Smooth muscle cell (in vitro differentiated cells): ENCODE results near the gene ADAMTS9. TPM values are rescaled to one million over a fixed set of nuclear protein-coding genes. Genes with fewer than 3 reads are reported as not detected.
A peak's percentile ranks its signal among the peaks of the same experiment; 100 is the strongest.

Experiments used
- DNase-seq: peaks from one replicate; lab custom pipeline; 2025; ENCODE audit not compliant: unreplicated experiment; lab: John Stamatoyannopoulos, UW
- H2AFZ ChIP-seq: fragments of 200-600 bp; sonication (generic); 2 replicates; pipeline ENCODE4 v1.6.0; 2016; ENCODE audit warnings: antibody characterized with exemption, low read depth, mild to moderate bottlenecking
- H3F3A ChIP-seq: fragments of 200-600 bp; sonication (generic); 2 replicates; pipeline ENCODE4 v1.6.0; 2017; ENCODE audit warnings: antibody characterized with exemption, low read depth
- H3K27ac ChIP-seq: fragments of 200-600 bp; sonication (generic); 2 replicates; pipeline ENCODE4 v1.5.1; 2016; ENCODE audit warnings: low read depth, mild to moderate bottlenecking
- H3K27me3 ChIP-seq: fragments of 200-600 bp; sonication (generic); 2 replicates; pipeline ENCODE4 v1.6.1; 2016; ENCODE audit warnings: low read depth, mild to moderate bottlenecking
- H3K36me3 ChIP-seq: fragments of 200-600 bp; sonication (generic); 2 replicates; pipeline ENCODE4 v1.5.1; 2016; ENCODE audit warnings: low read depth
- H3K4me1 ChIP-seq: fragments of 200-600 bp; sonication (generic); 2 replicates; pipeline ENCODE4 v1.5.1; 2016; ENCODE audit warnings: low read depth
- H3K4me2 ChIP-seq: fragments of 200-600 bp; sonication (generic); 2 replicates; pipeline ENCODE4 v1.6.0; 2016; ENCODE audit warnings: mild to moderate bottlenecking
- H3K4me3 ChIP-seq: fragments of 200-600 bp; sonication (generic); 2 replicates; pipeline ENCODE4 v1.5.1; 2016; ENCODE audit warnings: mild to moderate bottlenecking
- H3K79me2 ChIP-seq: fragments of 200-600 bp; sonication (generic); 2 replicates; pipeline ENCODE4 v1.6.0; 2016; ENCODE audit warnings: low read depth, mild to moderate bottlenecking
- H3K9ac ChIP-seq: fragments of 200-600 bp; sonication (generic); 2 replicates; pipeline ENCODE4 v1.6.0; 2016; ENCODE audit warnings: low read depth
- H3K9me3 ChIP-seq: fragments of 200-600 bp; sonication (generic); replicated peaks from 2 replicates; pipeline ENCODE4 v1.5.1; 2016; ENCODE audit warnings: low read depth
- H4K20me1 ChIP-seq: fragments of 200-600 bp; sonication (generic); 2 replicates; pipeline ENCODE4 v1.6.0; 2016; ENCODE audit warnings: low read depth
- CTCF ChIP-seq: fragments of 200-600 bp; sonication (generic); IDR thresholded peaks from 2 replicates; pipeline ENCODE4 v1.5.1; 2017; ENCODE audit warnings: borderline replicate concordance, mild to moderate bottlenecking, antibody characterized with exemption; ENCODE audit not compliant: insufficient read depth, poor library complexity, severe bottlenecking
- WGBS: methylation state at CpG from one replicate; pipeline ENCODE4 v1.1.7; 2016; ENCODE audit warnings: low lambda C conversion rate; 5-methylcytosine and 5-hydroxymethylcytosine counted together
- polyA plus RNA-seq: library from polyadenylated mRNA; unstranded; fragments of >200 nt; fragmentation: Nextera tagmentation; extraction: Ambion mirVana; gene quantifications from 2 replicates; pipeline ENCODE4 v1.2.1, GENCODE V29; 2016
- total RNA-seq: library from RNA; depleted of rRNA; stranded (reverse); fragments of >200 nt; gene quantifications from 2 replicates; pipeline ENCODE4 v1.2.3, GENCODE V29; 2014

The ADAMTS9 gene
- total and polyA plus RNA-seq, 2 experiments from 2014 or later: 18.7 to 66.6 TPM

GRCh38 chr3:64495781-64496334, 191.9 kb downstream of the ADAMTS9 start:
- H3K27me3 ChIP-seq: no peaks in the 10 kb centered on the region
- no peaks in the 10 kb centered on the region for H4K20me1 ChIP-seq
- no peak for TF ChIP-seq CTCF
- H3K9me3 ChIP-seq: no peaks in the 10 kb centered on the region
- H3K36me3 ChIP-seq: no peaks in the 10 kb centered on the region
- no peak for DNase-seq
- H3K27ac ChIP-seq: no peak overlapping the region
- peaks cover 12% of the 10 kb centered on the region for H3K4me1 ChIP-seq
- H3K79me2 ChIP-seq: no peaks in the 10 kb centered on the region
- no peak overlapping the region for H3K4me3 ChIP-seq
- no peak overlapping the region for H3K4me2 ChIP-seq
- no peak overlapping the region for H3K9ac ChIP-seq
- 92% methylated on average over 2 of the region's 2 CpGs for WGBS
- H3F3A ChIP-seq: no peaks in the 10 kb centered on the region
- H2AFZ ChIP-seq: no peak overlapping the region

- H3K36me3 ChIP-seq: no peaks in the 10 kb centered on the region
- no peak overlapping the region for H3K27ac ChIP-seq
- WGBS: 71% methylated on average over 4 of the region's 4 CpGs
- TF ChIP-seq CTCF: no peak
- H3K4me1 ChIP-seq: peaks cover 13% of the 10 kb centered on the region
- H4K20me1 ChIP-seq: no peaks in the 10 kb centered on the region
- no peaks in the 10 kb centered on the region for H3K27me3 ChIP-seq
- H3K4me2 ChIP-seq: no peak overlapping the region
- H3F3A ChIP-seq: no peaks in the 10 kb centered on the region
- no peaks in the 10 kb centered on the region for H3K79me2 ChIP-seq
- DNase-seq: no peak
- H3K9ac ChIP-seq: no peak overlapping the region
- H3K9me3 ChIP-seq: no peaks in the 10 kb centered on the region
- H3K4me3 ChIP-seq: no peak overlapping the region
- no peak overlapping the region for H2AFZ ChIP-seq
Measured at GRCh38 chr3:64495121-64495780, 192.5 kb downstream of the ADAMTS9 start.

DNA sequence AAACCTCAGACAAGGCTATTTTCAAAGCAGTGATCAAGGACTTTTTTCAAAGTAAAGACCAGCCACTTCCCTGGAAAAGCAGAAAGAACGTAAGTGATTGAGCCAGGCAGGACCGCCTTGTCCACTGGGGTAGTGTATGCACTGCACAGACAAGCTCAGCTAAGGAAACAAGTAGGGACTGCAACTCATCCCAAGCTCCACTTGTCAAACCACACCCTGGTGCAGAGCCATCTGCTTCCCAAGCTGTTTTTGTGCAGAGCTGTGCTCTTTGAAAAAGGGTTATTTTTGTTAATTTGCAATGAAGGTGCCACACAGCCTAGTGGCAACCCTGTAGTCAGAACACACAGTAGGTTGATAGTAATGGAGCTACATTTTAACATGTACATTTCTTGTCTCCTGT, 193.3 kb downstream of the ADAMTS9 start:
- Histone ChIP-seq H3K9ac (no peak overlapping the region), H3K4me3 (no peak overlapping the region), H3K27ac (no peak overlapping the region), H3K4me2 (no peak overlapping the region), H3K4me1 (peaks cover 20% of the 10 kb centered on the region), H4K20me1 (no peaks in the 10 kb centered on the region), H3K27me3 (no peaks in the 10 kb centered on the region), H2AFZ (peak overlapping the region; percentile 32), H3K9me3 (no peaks in the 10 kb centered on the region), H3K36me3 (no peaks in the 10 kb centered on the region), H3K79me2 (no peaks in the 10 kb centered on the region), H3F3A (no peaks in the 10 kb centered on the region)
- WGBS: 72% methylated on average over 2 of the region's 2 CpGs
- no peak for TF ChIP-seq CTCF
- DNase-seq: no peak

DNA sequence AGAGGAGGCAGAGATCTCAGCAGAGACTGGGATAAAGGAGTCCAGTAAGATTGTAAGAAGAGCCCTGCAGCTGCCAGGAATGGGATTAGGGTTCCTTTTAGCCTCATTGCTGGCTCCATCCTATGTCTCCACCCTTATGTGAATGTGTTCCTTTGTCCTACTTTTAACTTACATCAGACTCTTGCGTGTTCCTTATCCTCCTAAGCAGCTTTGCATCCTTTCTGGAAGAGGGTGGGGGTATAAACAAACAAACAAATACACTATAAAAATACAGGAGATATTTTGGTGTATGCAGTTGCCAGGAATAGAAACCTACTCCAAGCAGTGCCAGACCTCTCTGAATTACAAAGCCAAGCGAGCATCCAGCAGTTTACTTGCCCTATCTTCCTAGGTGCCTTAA, 194.7 kb downstream of the ADAMTS9 start:
- H3K27me3 ChIP-seq: no peaks in the 10 kb centered on the region
- 85% methylated on average over 2 of the region's 2 CpGs for WGBS
- H3K79me2 ChIP-seq: no peaks in the 10 kb centered on the region
- TF ChIP-seq CTCF: no peak
- H3K4me3 ChIP-seq: no peak overlapping the region
- no peak for DNase-seq
- no peak overlapping the region for H2AFZ ChIP-seq
- H4K20me1 ChIP-seq: no peaks in the 10 kb centered on the region
- H3K9ac ChIP-seq: no peak overlapping the region
- H3K27ac ChIP-seq: no peak overlapping the region
- no peaks in the 10 kb centered on the region for H3K9me3 ChIP-seq
- no peaks in the 10 kb centered on the region for H3K36me3 ChIP-seq
- H3F3A ChIP-seq: no peaks in the 10 kb centered on the region
- no peak overlapping the region for H3K4me2 ChIP-seq
- H3K4me1 ChIP-seq: peaks cover 28% of the 10 kb centered on the region
